Lower lobe of right lung (tissue), 2 donors: ENCODE results near the gene EPHA4. TPM values are rescaled to one million over a fixed set of nuclear protein-coding genes. Genes with fewer than 3 reads are reported as not detected.

Source experiments
- ATAC-seq, 2 donors: fragments of 200-7000 bp; cut with Tn5 transposase; one replicate each; pipeline ENCODE4 v1.9.1; 2020 to 2022; ENCODE audit warnings: mild to moderate bottlenecking in 2 of 2, moderate library complexity in 2 of 2
- DNase-seq: peaks from one replicate; pipeline ENCODE4 v3.0.0-alpha.2; 2020
- H3K27ac ChIP-seq: fragments of 200-600 bp; one replicate; pipeline ENCODE4 v1.8.0; 2022
- H3K27me3 ChIP-seq: fragments of 200-600 bp; one replicate; pipeline ENCODE4 v1.8.0; 2022; ENCODE audit warnings: low read depth
- H3K36me3 ChIP-seq: fragments of 200-600 bp; one replicate; pipeline ENCODE4 v1.8.0; 2022; ENCODE audit warnings: mild to moderate bottlenecking
- H3K4me1 ChIP-seq: fragments of 200-600 bp; one replicate; pipeline ENCODE4 v1.8.0; 2022
- H3K4me3 ChIP-seq: fragments of 200-600 bp; one replicate; pipeline ENCODE4 v1.8.0; 2022; ENCODE audit warnings: mild to moderate bottlenecking
- H3K9me3 ChIP-seq: fragments of 200-600 bp; one replicate; pipeline ENCODE4 v1.8.0; 2022
- CTCF ChIP-seq: fragments of 200-600 bp; IDR thresholded peaks from one replicate; pipeline ENCODE4 v1.8.0; 2022; ENCODE audit warnings: antibody characterized with exemption, mild to moderate bottlenecking
- intact Hi-C: fragments of 100-400 bp; cut with DNase I; formaldehyde crosslinking; loops from one replicate; pipeline ENCODE4 v1.11.0; 2022
- total RNA-seq: library from RNA; stranded (reverse); fragmentation: NEBNext Ultra II Directional; extraction: Animal tissue kit (Norgen Biotek cat#: 25700); gene quantifications from one replicate; pipeline ENCODE4 v1.2.1, GENCODE V29; 2021
- donor health status: DM: no; HTN: yes; CAD: no; lungs with severe emphysema.

The EPHA4 gene
- total RNA-seq, 1 donor from 2014 or later: 13.8 TPM

- H3K36me3 ChIP-seq: no peaks in the 10 kb centered on the region
- intact Hi-C loops: no loop called here
- H3K27ac ChIP-seq: no peak overlapping the region
- ATAC-seq (no peak), DNase-seq (no peak)
- no peaks in the 10 kb centered on the region for H3K9me3 ChIP-seq
- H3K27me3 ChIP-seq: no peaks in the 10 kb centered on the region
- peaks cover 5% of the 10 kb centered on the region for H3K4me1 ChIP-seq
- no peak overlapping the region for H3K4me3 ChIP-seq
- no peak for TF ChIP-seq CTCF
Observed at GRCh38 chr2:221612161-221612560, 40.1 kb upstream of the EPHA4 start.

GRCh38 chr2:221610675-221611074, 38.6 kb upstream of the EPHA4 start:
- TF ChIP-seq CTCF: no peak
- H3K4me3 ChIP-seq: no peak overlapping the region
- peaks cover 5% of the 10 kb centered on the region for H3K4me1 ChIP-seq
- no peaks in the 10 kb centered on the region for H3K36me3 ChIP-seq
- peak; percentile 53 for DNase-seq
- intact Hi-C loops: no loop called here
- H3K27ac ChIP-seq: no peak overlapping the region
- H3K27me3 ChIP-seq: no peaks in the 10 kb centered on the region
- peak; percentile 88 for ATAC-seq
- H3K9me3 ChIP-seq: no peaks in the 10 kb centered on the region

- Histone ChIP-seq H3K9me3 (no peaks in the 10 kb centered on the region), H3K27ac (no peak overlapping the region), H3K4me1 (peaks cover 5% of the 10 kb centered on the region), H3K4me3 (no peak overlapping the region), H3K36me3 (no peaks in the 10 kb centered on the region), H3K27me3 (no peaks in the 10 kb centered on the region)
- TF ChIP-seq CTCF: no peak
- intact Hi-C loops: no loop called here
- DNase-seq (no peak), ATAC-seq (peak in 1 of 2 donors; percentile 5)
Observed at GRCh38 chr2:221610255-221610654, 38.2 kb upstream of the EPHA4 start.

GRCh38 chr2:221608442-221608841, 36.3 kb upstream of the EPHA4 start:
- DNase-seq: no peak
- H3K36me3 ChIP-seq: no peaks in the 10 kb centered on the region
- no peak overlapping the region for H3K27ac ChIP-seq
- TF ChIP-seq CTCF: no peak
- ATAC-seq: no peak
- H3K4me1 ChIP-seq: peaks cover 5% of the 10 kb centered on the region
- no peaks in the 10 kb centered on the region for H3K27me3 ChIP-seq
- intact Hi-C loops: no loop called here
- H3K9me3 ChIP-seq: no peaks in the 10 kb centered on the region
- no peak overlapping the region for H3K4me3 ChIP-seq

- H3K36me3 ChIP-seq: no peaks in the 10 kb centered on the region
- H3K27ac ChIP-seq: no peak overlapping the region
- no peaks in the 10 kb centered on the region for H3K27me3 ChIP-seq
- intact Hi-C loops: no loop called here
- ATAC-seq (no peak), DNase-seq (no peak)
- TF ChIP-seq CTCF: no peak
- H3K9me3 ChIP-seq: no peaks in the 10 kb centered on the region
- H3K4me3 ChIP-seq: no peak overlapping the region
- peaks cover 5% of the 10 kb centered on the region for H3K4me1 ChIP-seq
Observed at GRCh38 chr2:221606424-221606823, 34.3 kb upstream of the EPHA4 start.

- Histone ChIP-seq H3K27ac (no peak overlapping the region), H3K4me1 (peaks cover 5% of the 10 kb centered on the region), H3K9me3 (no peaks in the 10 kb centered on the region), H3K27me3 (no peaks in the 10 kb centered on the region), H3K36me3 (no peaks in the 10 kb centered on the region), H3K4me3 (no peak overlapping the region)
- ATAC-seq (no peak), DNase-seq (no peak)
- TF ChIP-seq CTCF: no peak
- intact Hi-C loops: no loop called here
Observed at GRCh38 chr2:221605751-221606240, 33.7 kb upstream of the EPHA4 start.
